ENCODE measurements around the gene LCE4A. TPM values are rescaled to one million over a fixed set of nuclear protein-coding genes. Genes with fewer than 3 reads are reported as not detected.

Gene LCE4A
- total and polyA plus RNA-seq, 10 of the 15 experiments (the other 5 are each of a cell fraction or from before 2014, with no cell fraction given), result not detected

- ChIA-PET CTCF (interaction anchor here (0.6 to 1.0 kb wide), 3 partner anchors 9 to 517 kb away, joined by 3 to 4 read pairs (median 3); no protein-coding TSS in a partner anchor), POLR2A (no interaction called here), SMC1A (ENCODE audit: uncharacterized antibody, unreplicated experiment) (no interaction called here), RAD21 (ENCODE audit: unreplicated experiment) (no interaction called here)
- no peak overlapping the region for H3K4me2 ChIP-seq (ENCODE audit: control insufficient read depth, insufficient read depth)
- no peak for DNase-seq (ENCODE audit: low read depth, low spot score)
- FAIRE-seq, result no peak
- in situ Hi-C loops (cut with MboI) (no loop called here), intact Hi-C loops (cut with micrococcal nuclease; ENCODE audit: unreplicated experiment) (no loop called here)
- 0% methylated on average over 1 of the region's 1 CpG for WGBS (ENCODE audit: insufficient coverage, insufficient replicate concordance, low lambda C conversion rate, missing lambda C conversion rate)
- 0 out of 3 replicates have a peak, but pooled peaks have one; percentile 46 for ATAC-seq
- no peaks in the 10 kb centered on the region for H3K27me3 ChIP-seq (replicated peaks in 1 of 2; ENCODE audit: control insufficient read depth in 2 of 2, insufficient read depth in 2 of 2, low read length in 1 of 2)
- no peaks in the 10 kb centered on the region for H3K79me2 ChIP-seq (ENCODE audit: control insufficient read depth, insufficient read depth, low read length)
- H3K36me3 ChIP-seq (ENCODE audit: control insufficient read depth in 2 of 2, insufficient read depth in 2 of 2, low read length in 1 of 2), result no peaks in the 10 kb centered on the region
- no peak overlapping the region for H3K9ac ChIP-seq (ENCODE audit: control insufficient read depth, insufficient read depth, low read length)
- no peaks in the 10 kb centered on the region for H3K9me3 ChIP-seq (replicated peaks; ENCODE audit: control insufficient read depth, insufficient read depth, low read length)
- no peak for TF ChIP-seq PAX8 (IDR thresholded peaks at IDR 0.05)
- peak; percentile 34 for TF ChIP-seq RAD21 (IDR thresholded peaks at IDR 0.05; ENCODE audit: insufficient read depth, low read depth, low read length)
- peak; percentile 26 to 44 (median 44); a peak in 5 of 6 replicates for TF ChIP-seq CTCF (IDR thresholded peaks at IDR 0.05 in 2 of 3, conservative IDR thresholded peaks at IDR 0.05 in 1 of 3; ENCODE audit: control insufficient read depth in 2 of 3, extremely low read depth in 1 of 3, insufficient read depth in 1 of 3, low read depth in 3 of 3, low read length in 3 of 3)
- no TSS peak for BruUV-seq (replicated peaks)
- no peaks in the 10 kb centered on the region for H3K4me1 ChIP-seq (ENCODE audit: control insufficient read depth, insufficient read depth, low read length)
- no peaks in the 10 kb centered on the region for H4K20me1 ChIP-seq (ENCODE audit: control insufficient read depth, insufficient read depth)
- no peak overlapping the region for H3K4me3 ChIP-seq
- H3K27ac ChIP-seq (ENCODE audit: control insufficient read depth, insufficient read depth), result no peak overlapping the region
- H2AFZ ChIP-seq (ENCODE audit: control insufficient read depth, low read depth, low read length), result no peak overlapping the region
These were observed 27.7 kb downstream of the LCE4A start for GRCh38 chr1:152735648-152736047.

GRCh38 chr1:152737997-152738396 is 30.0 kb downstream of the LCE4A start:
- BruUV-seq (replicated peaks), result no TSS peak
- in situ Hi-C loops (cut with MboI), result no loop called here
- FAIRE-seq, result no peak
- TF ChIP-seq, protein P1, sequence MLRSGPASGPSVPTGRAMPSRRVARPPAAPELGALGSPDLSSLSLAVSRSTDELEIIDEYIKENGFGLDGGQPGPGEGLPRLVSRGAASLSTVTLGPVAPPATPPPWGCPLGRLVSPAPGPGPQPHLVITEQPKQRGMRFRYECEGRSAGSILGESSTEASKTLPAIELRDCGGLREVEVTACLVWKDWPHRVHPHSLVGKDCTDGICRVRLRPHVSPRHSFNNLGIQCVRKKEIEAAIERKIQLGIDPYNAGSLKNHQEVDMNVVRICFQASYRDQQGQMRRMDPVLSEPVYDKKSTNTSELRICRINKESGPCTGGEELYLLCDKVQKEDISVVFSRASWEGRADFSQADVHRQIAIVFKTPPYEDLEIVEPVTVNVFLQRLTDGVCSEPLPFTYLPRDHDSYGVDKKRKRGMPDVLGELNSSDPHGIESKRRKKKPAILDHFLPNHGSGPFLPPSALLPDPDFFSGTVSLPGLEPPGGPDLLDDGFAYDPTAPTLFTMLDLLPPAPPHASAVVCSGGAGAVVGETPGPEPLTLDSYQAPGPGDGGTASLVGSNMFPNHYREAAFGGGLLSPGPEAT (IDR thresholded peaks at IDR 0.05; ENCODE audit: low read depth), result no peak
- no peak for TF ChIP-seq BMI1 (IDR thresholded peaks at IDR 0.05; ENCODE audit: borderline replicate concordance)
- no peak for TF ChIP-seq SMARCA5 (IDR thresholded peaks at IDR 0.05)
- no peak for TF ChIP-seq ZBTB33 (IDR thresholded peaks at IDR 0.05)
- TF ChIP-seq, protein P2, sequence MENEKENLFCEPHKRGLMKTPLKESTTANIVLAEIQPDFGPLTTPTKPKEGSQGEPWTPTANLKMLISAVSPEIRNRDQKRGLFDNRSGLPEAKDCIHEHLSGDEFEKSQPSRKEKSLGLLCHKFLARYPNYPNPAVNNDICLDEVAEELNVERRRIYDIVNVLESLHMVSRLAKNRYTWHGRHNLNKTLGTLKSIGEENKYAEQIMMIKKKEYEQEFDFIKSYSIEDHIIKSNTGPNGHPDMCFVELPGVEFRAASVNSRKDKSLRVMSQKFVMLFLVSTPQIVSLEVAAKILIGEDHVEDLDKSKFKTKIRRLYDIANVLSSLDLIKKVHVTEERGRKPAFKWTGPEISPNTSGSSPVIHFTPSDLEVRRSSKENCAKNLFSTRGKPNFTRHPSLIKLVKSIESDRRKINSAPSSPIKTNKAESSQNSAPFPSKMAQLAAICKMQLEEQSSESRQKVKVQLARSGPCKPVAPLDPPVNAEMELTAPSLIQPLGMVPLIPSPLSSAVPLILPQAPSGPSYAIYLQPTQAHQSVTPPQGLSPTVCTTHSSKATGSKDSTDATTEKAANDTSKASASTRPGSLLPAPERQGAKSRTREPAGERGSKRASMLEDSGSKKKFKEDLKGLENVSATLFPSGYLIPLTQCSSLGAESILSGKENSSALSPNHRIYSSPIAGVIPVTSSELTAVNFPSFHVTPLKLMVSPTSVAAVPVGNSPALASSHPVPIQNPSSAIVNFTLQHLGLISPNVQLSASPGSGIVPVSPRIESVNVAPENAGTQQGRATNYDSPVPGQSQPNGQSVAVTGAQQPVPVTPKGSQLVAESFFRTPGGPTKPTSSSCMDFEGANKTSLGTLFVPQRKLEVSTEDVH (IDR thresholded peaks at IDR 0.05; ENCODE audit: low read depth, partially characterized antibody), result no peak
- TF ChIP-seq TARDBP (IDR thresholded peaks at IDR 0.05; ENCODE audit: borderline replicate concordance), result no peak

More at GRCh38 chr1:152737997-152738396, 30.0 kb downstream of the LCE4A start:
- intact Hi-C loops (cut with micrococcal nuclease; ENCODE audit: unreplicated experiment), result no loop called here
- no peak overlapping the region for H3K9ac ChIP-seq (ENCODE audit: control insufficient read depth, insufficient read depth, low read length)
- no peak overlapping the region for H2AFZ ChIP-seq (ENCODE audit: control insufficient read depth, low read depth, low read length)
- ChIA-PET RAD21 (ENCODE audit: unreplicated experiment) (no interaction called here), POLR2A (no interaction called here), CTCF (no interaction called here), SMC1A (ENCODE audit: uncharacterized antibody, unreplicated experiment) (no interaction called here)
- H3K36me3 ChIP-seq (ENCODE audit: control insufficient read depth in 2 of 2, insufficient read depth in 2 of 2, low read length in 1 of 2), result no peaks in the 10 kb centered on the region
- H3K27ac ChIP-seq (ENCODE audit: control insufficient read depth, insufficient read depth), result no peak overlapping the region
- no peaks in the 10 kb centered on the region for H3K27me3 ChIP-seq (replicated peaks in 1 of 2; ENCODE audit: control insufficient read depth in 2 of 2, insufficient read depth in 2 of 2, low read length in 1 of 2)
- H4K20me1 ChIP-seq (ENCODE audit: control insufficient read depth, insufficient read depth), result no peaks in the 10 kb centered on the region
- DNase-seq (ENCODE audit: low read depth, low spot score) (no peak), ATAC-seq (no peak)
- WGBS (ENCODE audit: insufficient coverage, insufficient replicate concordance, low lambda C conversion rate, missing lambda C conversion rate), result 23% methylated on average over 5 of the region's 5 CpGs
- H3K4me1 ChIP-seq (ENCODE audit: control insufficient read depth, insufficient read depth, low read length), result no peaks in the 10 kb centered on the region
- no peaks in the 10 kb centered on the region for H3K9me3 ChIP-seq (replicated peaks; ENCODE audit: control insufficient read depth, insufficient read depth, low read length)
- H3K79me2 ChIP-seq (ENCODE audit: control insufficient read depth, insufficient read depth, low read length), result no peaks in the 10 kb centered on the region
- H3K4me3 ChIP-seq, result no peak overlapping the region
- H3K4me2 ChIP-seq (ENCODE audit: control insufficient read depth, insufficient read depth), result no peak overlapping the region

Data from GM12878 (cell line).